Sigmoid colon (tissue), 7 donors: ENCODE results near the gene ACTR1B. TPM values are rescaled to one million over a fixed set of nuclear protein-coding genes. Genes with fewer than 3 reads are reported as not detected.
"Not testable (repeated sequence)": the region's sequence is repeated elsewhere in the genome, so short reads cannot be mapped to it uniquely, and the experiment has no call there.

ENCODE experiments used
- DNase-seq: peaks from one replicate; pipeline ENCODE4 v3.0.0-alpha.2; 2019
- H3K27ac ChIP-seq, 4 donors: fragments of 200-600 bp; sonication (generic); one replicate each; pipeline ENCODE4 v1.5.1; 2016 to 2019; ENCODE audit warnings: mild to moderate bottlenecking in 1 of 4
- H3K27me3 ChIP-seq, 3 donors: fragments of 200-600 bp; sonication (generic); one replicate each; pipeline ENCODE4 v1.5.1; 2019; ENCODE audit warnings: mild to moderate bottlenecking in 1 of 3
- H3K36me3 ChIP-seq, 4 donors: fragments of 200-600 bp; sonication (generic); one replicate each; pipeline ENCODE4 v1.5.1; 2016 to 2019
- H3K4me1 ChIP-seq, 4 donors: fragments of 200-600 bp; sonication (generic); one replicate each; pipeline ENCODE4 v1.5.1; 2017 to 2019
- H3K4me3 ChIP-seq, 4 donors: fragments of 200-600 bp; sonication (generic); one replicate each; pipeline ENCODE4 v1.5.1; 2017 to 2019; ENCODE audit warnings: mild to moderate bottlenecking in 2 of 4, moderate library complexity in 1 of 4
- H3K9me3 ChIP-seq, 4 donors: fragments of 200-600 bp in 3 of 4; sonication (generic) in 3 of 4; one replicate each; pipeline versions ENCODE4 v1.5.1 to v1.6.1; 2013 to 2019
- EP300 ChIP-seq, 4 donors: sonication (generic); formaldehyde crosslinking; IDR thresholded peaks; one replicate each; pipeline ENCODE4 v1.6.1; 2017; ENCODE audit warnings: antibody characterized with exemption in 4 of 4
- POLR2A ChIP-seq, 2 donors: fragments of 450-650 bp; IDR thresholded peaks; one replicate each; pipeline ENCODE4 v1.6.1; 2016; ENCODE audit warnings: antibody characterized with exemption in 2 of 2, mild to moderate bottlenecking in 2 of 2, moderate library complexity in 2 of 2
- POLR2AphosphoS5 ChIP-seq, 4 donors: sonication (generic); formaldehyde crosslinking; IDR thresholded peaks; one replicate each; pipeline ENCODE4 v1.6.1; 2017; ENCODE audit warnings: antibody characterized with exemption in 4 of 4
- WGBS, 2 donors: extraction: QIAGEN DNeasy Blood & Tissue Kit; methylation state at CpG; one replicate each; pipeline ENCODE4 v1.1.7; 2013; 5-methylcytosine and 5-hydroxymethylcytosine counted together
- intact Hi-C: fragments of 100-400 bp; cut with DNase I; formaldehyde crosslinking; loops from one replicate; pipeline ENCODE4 v1.15.1; 2023
- polyA plus RNA-seq, 3 donors: library from polyadenylated mRNA; stranded (reverse); fragments of 200-250 nt; gene quantifications; one replicate each; pipeline ENCODE4 v1.2.3, GENCODE V29; 2013
- total RNA-seq, 4 donors: library from RNA; depleted of rRNA; stranded (reverse); fragments of >200 nt; gene quantifications; one replicate each; pipeline ENCODE4 v1.1.0, GENCODE V29; 2016
- TF ChIP-seq, protein P1 (sequence below), 4 experiments: fragments of 450-650 bp in 3 of 4; fragments of 200-600 bp in 1 of 4; IDR thresholded peaks; one replicate each; pipeline ENCODE4 v1.5.1; 2016 to 2019; ENCODE audit warnings: antibody characterized with exemption in 4 of 4, mild to moderate bottlenecking in 3 of 4, moderate library complexity in 2 of 4
- donor health status: healthy with polysubstance abuse.
- donor health status: Bipolar disorder and iron deficiency.
- donor health status: healthy.

The ACTR1B gene
- total and polyA plus RNA-seq, 7 donors, result 55.3 to 85.3 (median 75.2) TPM

DNA sequence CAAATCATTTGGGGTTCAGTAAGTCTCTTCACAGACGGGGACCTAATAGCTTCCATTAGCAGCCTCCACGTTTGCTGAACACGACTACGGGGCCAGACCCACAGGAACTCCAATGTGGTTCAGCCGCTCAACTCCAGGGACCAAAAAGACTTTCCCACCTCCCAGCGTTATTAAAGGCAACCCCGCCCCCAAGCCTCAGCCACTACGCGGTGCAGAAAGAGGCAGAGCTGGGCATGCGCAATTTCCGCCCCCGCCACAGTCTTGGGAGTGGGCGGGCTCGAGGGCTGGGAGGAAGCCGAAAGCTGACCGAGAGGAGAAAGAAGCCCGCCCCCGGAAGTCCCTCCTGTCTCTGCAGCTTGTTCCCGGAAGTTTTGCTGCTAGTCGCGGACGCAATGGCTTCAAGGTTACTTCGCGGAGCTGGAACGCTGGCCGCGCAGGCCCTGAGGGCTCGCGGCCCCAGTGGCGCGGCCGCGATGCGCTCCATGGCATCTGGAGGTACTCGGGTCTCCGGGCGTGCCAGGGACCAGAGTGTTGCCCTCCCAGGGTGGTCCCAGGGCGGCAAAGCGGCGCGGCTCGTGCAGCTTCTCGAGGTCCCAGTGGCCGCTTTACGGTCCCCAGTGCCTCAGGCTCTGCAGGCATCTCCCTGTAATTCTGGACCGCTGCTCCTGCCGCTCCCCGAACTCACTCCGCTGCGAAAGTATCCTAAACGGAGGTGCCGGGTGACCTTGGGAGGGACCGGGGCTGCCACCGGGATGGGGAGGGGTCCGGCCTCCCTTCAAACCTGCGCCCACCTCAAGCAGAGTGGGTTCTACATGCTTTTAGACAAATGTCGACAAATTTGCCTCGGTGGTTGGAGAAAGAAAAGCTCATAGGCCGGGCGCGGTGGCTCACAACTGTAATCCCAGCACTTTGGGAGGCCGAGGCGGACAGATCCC, 17.9 kb downstream of the ACTR1B start, which contains the start of gene COX5B:
COX5B (plus strand) TSS at position 368 of the 935 bp plus-strand sequence; CDS start at position 393, 25 bp downstream.
- Histone ChIP-seq H3K36me3 (peaks cover 0 to 37% (median 25%) of the 10 kb centered on the region in 4 donors), H3K27me3 (no peaks in the 10 kb centered on the region), H3K4me1 (peaks cover 0 to 21% (median 18%) of the 10 kb centered on the region in 4 donors), H3K9me3 (no peaks in the 10 kb centered on the region), H3K27ac (peak within 1 kb of the TSS; percentile 89 to 95 (median 91)), H3K4me3 (peak within 1 kb of the TSS; percentile 63 to 96 (median 82))
- intact Hi-C loops, result loop anchor here (1.0 to 10.0 kb wide), 3 partner anchors 17 to 51 kb away; no protein-coding TSS in a partner anchor
- WGBS, 2 donors, result 0 to 1% methylated on average over 63 of the region's 63 CpGs
- peak; percentile 100 for DNase-seq
- TF ChIP-seq, protein P1, sequence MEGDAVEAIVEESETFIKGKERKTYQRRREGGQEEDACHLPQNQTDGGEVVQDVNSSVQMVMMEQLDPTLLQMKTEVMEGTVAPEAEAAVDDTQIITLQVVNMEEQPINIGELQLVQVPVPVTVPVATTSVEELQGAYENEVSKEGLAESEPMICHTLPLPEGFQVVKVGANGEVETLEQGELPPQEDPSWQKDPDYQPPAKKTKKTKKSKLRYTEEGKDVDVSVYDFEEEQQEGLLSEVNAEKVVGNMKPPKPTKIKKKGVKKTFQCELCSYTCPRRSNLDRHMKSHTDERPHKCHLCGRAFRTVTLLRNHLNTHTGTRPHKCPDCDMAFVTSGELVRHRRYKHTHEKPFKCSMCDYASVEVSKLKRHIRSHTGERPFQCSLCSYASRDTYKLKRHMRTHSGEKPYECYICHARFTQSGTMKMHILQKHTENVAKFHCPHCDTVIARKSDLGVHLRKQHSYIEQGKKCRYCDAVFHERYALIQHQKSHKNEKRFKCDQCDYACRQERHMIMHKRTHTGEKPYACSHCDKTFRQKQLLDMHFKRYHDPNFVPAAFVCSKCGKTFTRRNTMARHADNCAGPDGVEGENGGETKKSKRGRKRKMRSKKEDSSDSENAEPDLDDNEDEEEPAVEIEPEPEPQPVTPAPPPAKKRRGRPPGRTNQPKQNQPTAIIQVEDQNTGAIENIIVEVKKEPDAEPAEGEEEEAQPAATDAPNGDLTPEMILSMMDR (IDR thresholded peaks at IDR 0.05), result no peak
- peak; percentile 82 to 87 for TF ChIP-seq POLR2A (IDR thresholded peaks at IDR 0.05)
- TF ChIP-seq EP300 (IDR thresholded peaks at IDR 0.05), result peak in 1 of 4 donors; percentile 66
- peak; percentile 90 to 96 (median 95) for TF ChIP-seq POLR2AphosphoS5 (IDR thresholded peaks at IDR 0.05)

- 8% methylated on average over 19 of the region's 19 CpGs for WGBS, 2 donors
- intact Hi-C loops, result loop anchor here (5.0 to 10.0 kb wide), 2 partner anchors 50 to 52 kb away; no protein-coding TSS in a partner anchor
- TF ChIP-seq POLR2AphosphoS5 (IDR thresholded peaks at IDR 0.05), result no peak
- TF ChIP-seq, protein P1 (IDR thresholded peaks at IDR 0.05), result no peak
- TF ChIP-seq POLR2A (IDR thresholded peaks at IDR 0.05), result no peak
- no peak for TF ChIP-seq EP300 (IDR thresholded peaks at IDR 0.05)
- peaks cover 0 to 31% (median 25%) of the 10 kb centered on the region in 4 donors for H3K36me3 ChIP-seq
- no peaks in the 10 kb centered on the region for H3K27me3 ChIP-seq
- no peaks in the 10 kb centered on the region for H3K9me3 ChIP-seq
- peak; percentile 74 for DNase-seq
- peak overlapping the region; percentile 89 to 95 (median 91) for H3K27ac ChIP-seq
- peak overlapping the region; percentile 63 to 96 (median 82) for H3K4me3 ChIP-seq
- H3K4me1 ChIP-seq, result peaks cover 0 to 21% (median 18%) of the 10 kb centered on the region in 4 donors
Observed at GRCh38 chr2:97645112-97645694, 18.6 kb downstream of the ACTR1B start.

DNA sequence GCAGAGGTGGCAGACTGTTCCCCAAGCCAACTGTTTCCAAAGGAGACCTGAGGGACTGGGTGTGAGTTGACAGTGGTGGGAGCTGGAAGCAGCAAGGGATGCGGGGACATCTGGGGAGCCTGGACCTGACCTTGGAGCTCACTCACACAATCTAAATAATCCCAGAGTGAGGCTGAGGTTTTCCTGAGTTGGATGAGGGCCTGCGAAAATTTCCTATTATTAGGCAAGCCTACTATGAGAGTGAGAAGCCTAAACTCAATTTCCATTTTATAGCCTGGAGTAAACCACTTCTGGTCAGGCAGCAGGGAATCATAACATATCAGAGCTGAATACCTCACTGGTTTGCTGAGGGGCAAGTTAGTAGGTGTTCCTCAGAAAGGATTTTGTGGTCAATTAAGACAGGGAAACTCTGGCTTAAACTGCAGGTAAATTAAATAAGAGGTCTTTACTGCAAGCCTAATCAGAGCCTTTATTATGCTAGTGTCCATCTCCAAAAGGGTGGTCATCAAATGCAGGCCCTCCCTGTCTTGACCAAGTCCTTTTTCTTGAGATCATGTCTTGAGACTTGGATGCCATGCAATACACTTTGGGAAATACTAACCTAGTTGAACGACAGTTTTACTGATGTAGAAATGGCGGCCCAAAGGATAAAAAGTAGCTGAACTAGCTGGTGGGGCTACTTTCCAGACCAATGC, 19.7 kb downstream of the ACTR1B start:
- Histone ChIP-seq H3K4me1 (peaks cover 0 to 21% (median 18%) of the 10 kb centered on the region in 4 donors), H3K27me3 (no peaks in the 10 kb centered on the region), H3K9me3 (no peaks in the 10 kb centered on the region), H3K36me3 (peaks cover 0 to 23% (median 20%) of the 10 kb centered on the region in 4 donors), H3K27ac (peak overlapping the region in 1 of 4 donors; percentile 95), H3K4me3 (no peak overlapping the region)
- intact Hi-C loops, result loop anchor here (10.0 kb wide), 1 partner anchor 49 kb away; no protein-coding TSS in a partner anchor
- TF ChIP-seq POLR2AphosphoS5 (IDR thresholded peaks at IDR 0.05) (no peak), EP300 (IDR thresholded peaks at IDR 0.05) (no peak), POLR2A (IDR thresholded peaks at IDR 0.05) (no peak)
- TF ChIP-seq, protein P1 (IDR thresholded peaks at IDR 0.05), result no peak
- DNase-seq, result no peak
- WGBS, 2 donors, result 96% methylated on average over 4 of the region's 4 CpGs

DNA sequence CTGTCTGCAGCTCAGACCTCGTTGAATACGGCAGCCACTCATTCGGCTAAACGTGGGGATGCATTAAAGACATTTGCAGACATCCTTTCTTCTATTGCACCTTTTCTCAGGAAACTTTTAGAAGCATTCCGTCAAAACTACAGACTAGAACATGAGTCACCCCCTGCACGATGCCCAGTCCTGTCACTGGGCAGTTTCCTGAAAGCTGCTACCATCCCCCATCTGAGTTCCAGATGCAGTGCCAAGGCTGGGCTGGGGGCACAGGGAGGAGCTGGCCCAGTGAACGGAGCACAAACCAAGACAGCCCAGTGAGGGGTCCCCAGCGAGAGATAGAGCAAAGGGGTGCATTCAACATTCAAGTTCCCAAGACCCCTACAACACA, 37.8 kb downstream of the ACTR1B start:
- H3K4me1 ChIP-seq, H3K27me3 ChIP-seq, H3K36me3 ChIP-seq, DNase-seq, H3K4me3 ChIP-seq, H3K9me3 ChIP-seq, intact Hi-C loops, H3K27ac ChIP-seq: not testable (repeated sequence)
- WGBS, 2 donors, result 74 to 80% methylated on average over 8 of the region's 8 CpGs

- intact Hi-C loops, H3K27me3 ChIP-seq, H3K4me1 ChIP-seq, DNase-seq, H3K27ac ChIP-seq, H3K36me3 ChIP-seq, H3K4me3 ChIP-seq, H3K9me3 ChIP-seq: not testable (repeated sequence)
- WGBS, 2 donors, result 17 to 47% methylated on average over 4 of the region's 8 CpGs
Observed at GRCh38 chr2:97625354-97626048, 38.3 kb downstream of the ACTR1B start.

DNA sequence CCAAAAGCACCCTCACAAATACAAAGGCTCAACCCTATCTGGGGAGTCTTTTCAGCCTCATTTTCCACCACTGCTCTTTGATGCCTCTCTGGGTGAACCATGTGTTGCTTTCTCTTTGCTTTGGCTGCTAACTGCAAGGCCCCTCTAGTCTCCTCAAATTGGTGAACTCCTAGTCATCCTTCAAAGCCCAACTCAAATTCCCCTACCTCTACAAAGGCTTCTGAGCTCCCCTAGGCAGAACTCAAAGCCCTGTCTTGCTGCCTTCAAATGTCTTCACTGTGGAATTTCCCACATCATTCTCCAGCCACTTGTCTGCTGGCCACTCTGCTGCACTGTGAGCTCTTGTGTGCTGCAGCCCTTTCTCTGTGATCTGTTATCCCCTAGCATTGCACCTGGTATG, 40.9 kb downstream of the ACTR1B start:
- H3K36me3 ChIP-seq, DNase-seq, H3K4me1 ChIP-seq, H3K27ac ChIP-seq, H3K27me3 ChIP-seq, H3K4me3 ChIP-seq, H3K9me3 ChIP-seq, intact Hi-C loops: not testable (repeated sequence)

DNA sequence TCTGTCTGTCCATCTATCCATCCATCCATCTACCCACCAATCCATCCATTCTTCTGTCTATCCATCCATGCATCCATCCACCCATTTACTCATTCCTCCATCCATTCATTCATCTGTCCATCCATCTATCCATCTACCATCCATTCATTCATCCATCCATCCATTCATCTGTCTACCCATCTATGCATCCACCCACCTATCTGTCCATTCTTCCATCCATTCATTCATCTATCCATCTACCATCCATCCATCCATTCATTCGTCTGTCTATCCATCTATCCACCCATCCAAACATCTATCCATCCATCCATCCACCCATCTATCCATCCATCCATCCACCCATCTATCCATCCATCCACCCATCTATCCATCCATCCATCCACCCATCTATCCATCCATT, 43.4 kb downstream of the ACTR1B start:
- H3K4me1 ChIP-seq, intact Hi-C loops, H3K36me3 ChIP-seq, H3K9me3 ChIP-seq, H3K27ac ChIP-seq, DNase-seq, H3K4me3 ChIP-seq, H3K27me3 ChIP-seq: not testable (repeated sequence)
- WGBS, 2 donors, result 84% methylated on average over 1 of the region's 1 CpG
